IMR-90 (cell line): ENCODE results near the gene RHEX. TPM values are rescaled to one million over a fixed set of nuclear protein-coding genes. Genes with fewer than 3 reads are reported as not detected.

Experiments
- ATAC-seq: fragments of 200-7000 bp; cut with Tn5 transposase; 2 replicates; pipeline ENCODE4 v1.9.1; 2020; ENCODE audit warnings: low read depth, mild to moderate bottlenecking, moderate library complexity
- BruUV-seq: library from RNA; stranded (reverse); fragments of 400-500 nt; replicated peaks from 2 replicates; lab custom pipeline; 2021; lab: Mats Ljungman, UMichigan
- CTCF ChIA-PET: fragments of 300-600 bp; formaldehyde crosslinking; extraction: SDS; loops from one replicate; lab custom pipeline; 2021; ENCODE audit warnings: antibody characterized with exemption; lab: Yijun Ruan, JAX
- POLR2A ChIA-PET: fragments of 300-600 bp; sonication (Branson Sonifier 250); formaldehyde crosslinking; loops from one replicate; lab custom pipeline; 2022; ENCODE audit warnings: antibody characterized with exemption; ENCODE audit not compliant: unreplicated experiment; lab: Charles Lee
- DNase-seq: peaks from one replicate; pipeline ENCODE4 v3.0.0; 2013
- H2AFZ ChIP-seq: replicated peaks from 2 replicates; pipeline ENCODE3; 2013; ENCODE audit warnings: low read length, mild to moderate bottlenecking; ENCODE audit not compliant: poor library complexity
- H2AK5ac ChIP-seq: 2 replicates; pipeline ENCODE4 v1.6.1; 2013; ENCODE audit warnings: low read depth, low read length, inconsistent platforms
- H2AK9ac ChIP-seq: replicated peaks from 2 replicates; pipeline ENCODE3; 2013; ENCODE audit warnings: mild to moderate bottlenecking, low read depth, low read length, moderate library complexity; ENCODE audit not compliant: poor library complexity
- H2BK120ac ChIP-seq: 2 replicates; pipeline ENCODE4 v1.6.1; 2013; ENCODE audit warnings: low read depth, low read length, inconsistent platforms
- H2BK15ac ChIP-seq: 3 replicates; pipeline ENCODE4 v1.6.1; 2013; ENCODE audit warnings: low read depth, low read length, inconsistent platforms
- H2BK20ac ChIP-seq: 2 replicates; pipeline ENCODE4 v1.6.1; 2013; ENCODE audit warnings: low read depth, mild to moderate bottlenecking, inconsistent platforms, low read length, moderate library complexity
- H2BK5ac ChIP-seq: 2 replicates; pipeline ENCODE4 v1.6.1; 2013; ENCODE audit warnings: mild to moderate bottlenecking, low read depth, low read length, inconsistent platforms; ENCODE audit not compliant: poor library complexity, severe bottlenecking
- H3K14ac ChIP-seq: replicated peaks from 2 replicates; pipeline ENCODE4 v1.6.1; 2013; ENCODE audit warnings: low read depth, low read length, inconsistent platforms
- H3K18ac ChIP-seq: 2 replicates; pipeline ENCODE4 v1.6.1; 2013; ENCODE audit warnings: low read depth, low read length, control low read depth
- H3K23ac ChIP-seq: 2 replicates; pipeline ENCODE4 v1.6.1; 2013; ENCODE audit warnings: low read depth, low read length, inconsistent platforms
- H3K27ac ChIP-seq: 2 replicates; pipeline ENCODE4 v1.5.1; 2013; ENCODE audit warnings: mild to moderate bottlenecking, control low read depth, low read length; ENCODE audit not compliant: insufficient read depth
- H3K27me3 ChIP-seq: 2 replicates; pipeline ENCODE4 v1.6.1; 2013; ENCODE audit warnings: low read length; ENCODE audit not compliant: control insufficient read depth, insufficient read depth
- H3K36me3 ChIP-seq: 2 replicates; pipeline ENCODE4 v1.6.1; 2013; ENCODE audit warnings: low read length, mixed read lengths; ENCODE audit not compliant: control insufficient read depth, insufficient read depth
- H3K4ac ChIP-seq: 2 replicates; pipeline ENCODE4 v1.6.1; 2013; ENCODE audit warnings: low read depth, low read length, inconsistent platforms
- H3K4me1 ChIP-seq: 2 replicates; pipeline ENCODE4 v1.6.1; 2013; ENCODE audit warnings: low read length, mixed read lengths; ENCODE audit not compliant: control insufficient read depth, insufficient read depth
- H3K4me2 ChIP-seq: 2 replicates; pipeline ENCODE4 v1.6.1; 2013; ENCODE audit warnings: low read depth, mild to moderate bottlenecking, control low read depth, low read length, moderate library complexity
- H3K4me3 ChIP-seq: 2 replicates; pipeline ENCODE4 v1.5.1; 2013; ENCODE audit warnings: low read depth, mild to moderate bottlenecking, control low read depth, low read length, moderate library complexity; ENCODE audit not compliant: insufficient read depth
- H3K56ac ChIP-seq: 2 replicates; pipeline ENCODE4 v1.6.1; 2013; ENCODE audit warnings: low read length, inconsistent platforms; ENCODE audit not compliant: insufficient read depth; ENCODE audit errors: extremely low read depth
- H3K79me1 ChIP-seq, 2 experiments: 2 replicates each; pipeline ENCODE4 v1.6.1; 2013; ENCODE audit warnings: low read length in 2 of 2, inconsistent platforms in 1 of 2, low read depth in 1 of 2
- H3K9ac ChIP-seq: 2 replicates; pipeline ENCODE4 v1.6.1; 2013; ENCODE audit warnings: low read depth, low read length, control low read depth
- H3K9me1 ChIP-seq: 2 replicates; pipeline ENCODE4 v1.6.1; 2013; ENCODE audit warnings: low read length, inconsistent platforms; ENCODE audit not compliant: insufficient read depth
- H3K9me3 ChIP-seq: 2 replicates; pipeline ENCODE4 v1.6.1; 2013; ENCODE audit warnings: low read length; ENCODE audit not compliant: control insufficient read depth, insufficient read depth
- H4K20me1 ChIP-seq: 2 replicates; pipeline ENCODE4 v1.6.1; 2013; ENCODE audit warnings: low read length, inconsistent platforms; ENCODE audit not compliant: insufficient read depth
- H4K5ac ChIP-seq: 2 replicates; pipeline ENCODE4 v1.6.1; 2013; ENCODE audit warnings: mild to moderate bottlenecking, low read depth, low read length, control low read depth
- H4K8ac ChIP-seq, 2 experiments: 2 replicates each; pipeline ENCODE4 v1.6.1; 2013; ENCODE audit warnings: low read depth in 2 of 2, low read length in 2 of 2, control low read depth in 1 of 2, inconsistent platforms in 1 of 2
- H4K91ac ChIP-seq: 2 replicates; pipeline ENCODE4 v1.6.1; 2013; ENCODE audit warnings: low read depth, low read length, inconsistent platforms; ENCODE audit not compliant: insufficient read depth
- FOS ChIP-seq: fragments of 150-350 bp; IDR thresholded peaks from 2 replicates; pipeline ENCODE4 v1.6.1; 2016; ENCODE audit warnings: low read depth, low read length
- MAFK ChIP-seq: IDR thresholded peaks from 2 replicates; pipeline ENCODE4 v1.6.1; 2012; ENCODE audit warnings: low read depth, low read length, improper control_type of control experiment
- NFE2L2 ChIP-seq: fragments of 150-350 bp; IDR thresholded peaks from 2 replicates; pipeline ENCODE4 v1.6.1; 2016; ENCODE audit warnings: low read depth, mild to moderate bottlenecking, low read length
- RAD21 ChIP-seq: IDR thresholded peaks from 2 replicates; pipeline ENCODE4 v1.6.1; 2012; ENCODE audit warnings: low read length, improper control_type of control experiment
- RCOR1 ChIP-seq: IDR thresholded peaks from 2 replicates; pipeline ENCODE4 v1.6.1; 2012; ENCODE audit warnings: mild to moderate bottlenecking, low read length, improper control_type of control experiment; ENCODE audit not compliant: insufficient replicate concordance
- USF2 ChIP-seq: fragments of 150-350 bp; IDR thresholded peaks from 2 replicates; pipeline ENCODE4 v1.6.1; 2017; ENCODE audit warnings: mild to moderate bottlenecking, antibody characterized with exemption, low read length, low read depth
- WGBS, 2 experiments: methylation state at CpG; one replicate each; pipeline versions ENCODE4 v1.1.5 to v1.1.7; 2013; ENCODE audit warnings: missing lambda C conversion rate in 2 of 2; ENCODE audit not compliant: insufficient read length in 1 of 2; ENCODE audit errors: extremely low coverage in 2 of 2; 5-methylcytosine and 5-hydroxymethylcytosine counted together
- dilution Hi-C: fragments of 300-500 bp; cut with HindIII; formaldehyde crosslinking; loops from one replicate; pipeline ENCODE4 v1.14.3; 2018; ENCODE audit warnings: low sequenced_read_pairs; ENCODE audit not compliant: unreplicated experiment
- in situ Hi-C: fragments of 300-500 bp; cut with MboI; formaldehyde crosslinking; loops from 3 replicates; pipeline ENCODE4 v1.14.3; 2019; ENCODE audit warnings: low sequenced_read_pairs, inconsistent platforms, mixed read lengths
- intact Hi-C: fragments of 100-400 bp; cut with micrococcal nuclease; formaldehyde crosslinking; loops from 2 replicates; pipeline ENCODE4 v1.10.0; 2022
- polyA plus RNA-seq, 3 experiments: library from polyadenylated mRNA; depleted of rRNA; stranded (reverse); fragments of >200 nt; gene quantifications; 2 replicates each; pipeline ENCODE4 v1.2.3, GENCODE V29; 2012; ENCODE audit warnings: low replicate concordance in 1 of 3
- total RNA-seq: library from RNA; depleted of rRNA; stranded (reverse); fragments of >200 nt; gene quantifications from 2 replicates; pipeline ENCODE4 v1.2.3, GENCODE V29; 2012

The RHEX gene
- total and polyA plus RNA-seq, 2 of the 4 experiments (the other 2 are of a cell fraction): not detected

- DNase-seq: no peak
- no peak overlapping the region for H3K9ac ChIP-seq
- no peak overlapping the region for H3K27ac ChIP-seq
- no peak for ATAC-seq
- H4K20me1 ChIP-seq: no peaks in the 10 kb centered on the region
- H3K4me1 ChIP-seq: no peaks in the 10 kb centered on the region
- no peak overlapping the region for H3K56ac ChIP-seq
- H3K9me3 ChIP-seq: no peaks in the 10 kb centered on the region
- TF ChIP-seq FOS (no peak), RCOR1 (no peak), MAFK (no peak), USF2 (no peak), NFE2L2 (no peak), RAD21 (no peak)
- no peaks in the 10 kb centered on the region for H3K9me1 ChIP-seq
- H2AK9ac ChIP-seq: no peak overlapping the region
- H3K4me2 ChIP-seq: no peak overlapping the region
- H3K4ac ChIP-seq: no peak overlapping the region
- no peak overlapping the region for H4K91ac ChIP-seq
- CTCF ChIA-PET: interaction anchor here (2.5 kb wide), 1 partner anchor 127 kb away, joined by 7 read pairs; no protein-coding TSS in a partner anchor
- intact Hi-C loops: no loop called here
- H3K4me3 ChIP-seq: no peak overlapping the region
- no peak overlapping the region for H3K23ac ChIP-seq
- no peak overlapping the region for H4K5ac ChIP-seq
- POLR2A ChIA-PET: no interaction called here
- no peak overlapping the region for H3K14ac ChIP-seq
- no TSS peak for BruUV-seq
- H2BK5ac ChIP-seq: no peak overlapping the region
- WGBS, 2 experiments: no CpG with 5 or more reads among the region's 3 CpGs
- no peaks in the 10 kb centered on the region for H3K79me1 ChIP-seq
- H2AK5ac ChIP-seq: no peak overlapping the region
- no peaks in the 10 kb centered on the region for H3K36me3 ChIP-seq
- no peak overlapping the region for H2BK20ac ChIP-seq
- peaks cover 54% of the 10 kb centered on the region for H3K27me3 ChIP-seq
- no peak overlapping the region for H2BK120ac ChIP-seq
- no peak overlapping the region for H3K18ac ChIP-seq
- in situ Hi-C loops: loop anchor here (25.0 kb wide), 1 partner anchor 449 kb away; no protein-coding TSS in a partner anchor
- dilution Hi-C loops: no loop called here
- H2BK15ac ChIP-seq: no peak overlapping the region
- no peak overlapping the region for H2AFZ ChIP-seq
- H4K8ac ChIP-seq: no peak overlapping the region
Observed at GRCh38 chr1:206110820-206111219, 57.8 kb downstream of the RHEX start.
